AG10803 (cell line): ENCODE measurements around the gene WDR59.
"Not testable (repeated sequence)": the region's sequence is repeated elsewhere in the genome, so short reads cannot be mapped to it uniquely, and the experiment has no call there.

Experiments
- DNase-seq: peaks from one replicate; pipeline ENCODE4 v3.0.0; 2010; ENCODE audit warnings: low read depth
- H3K4me3 ChIP-seq: 2 replicates; pipeline ENCODE4 v1.5.1; 2011; ENCODE audit warnings: mild to moderate bottlenecking, low read length, control low read depth
- TF ChIP-seq, protein P1 (sequence below): conservative IDR thresholded peaks from 2 replicates; pipeline ENCODE4 v1.5.1; 2011; ENCODE audit warnings: mild to moderate bottlenecking, low read length, control low read depth, inconsistent platforms

WDR59 gene

DNA sequence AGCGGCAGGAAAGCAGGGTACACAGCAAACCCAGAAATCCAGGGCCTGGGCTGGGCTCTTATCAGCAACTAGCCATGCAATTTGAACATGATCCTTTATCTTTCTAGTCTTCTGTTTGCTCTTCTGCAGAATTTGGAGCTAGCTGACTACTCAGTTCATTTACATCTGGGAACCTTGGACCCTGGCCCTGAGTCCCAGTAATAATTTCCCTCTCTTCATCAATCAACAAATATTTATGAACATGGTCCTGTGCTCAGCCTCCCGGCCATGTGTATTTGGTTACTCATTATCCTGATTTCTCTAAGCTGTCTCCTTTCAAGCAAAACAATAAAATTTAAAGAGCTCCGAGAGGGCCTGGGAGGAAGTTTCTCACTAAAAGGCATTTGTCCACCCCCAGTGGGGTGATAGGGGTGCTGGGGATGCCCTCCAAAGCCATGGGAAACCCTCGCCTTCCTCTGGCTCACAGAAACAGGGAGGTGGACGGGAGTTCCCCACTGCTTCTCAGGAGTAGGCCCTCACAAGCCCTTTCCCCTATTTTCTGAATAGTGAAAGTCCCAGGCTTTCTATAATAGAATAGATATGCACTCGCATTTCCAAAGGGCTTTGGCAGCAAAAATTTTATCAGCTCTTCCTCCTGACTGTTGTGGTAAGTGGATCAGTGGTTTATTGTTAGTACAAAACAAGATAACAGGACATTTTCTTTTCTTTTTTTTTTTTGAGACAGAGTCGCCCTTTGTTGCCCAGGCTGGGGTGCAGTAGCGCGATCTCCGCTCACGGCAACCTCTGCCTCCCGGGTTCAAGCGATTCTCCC, 6.9 kb upstream of the WDR59 start:
- no peak for DNase-seq
- TF ChIP-seq, protein P1, sequence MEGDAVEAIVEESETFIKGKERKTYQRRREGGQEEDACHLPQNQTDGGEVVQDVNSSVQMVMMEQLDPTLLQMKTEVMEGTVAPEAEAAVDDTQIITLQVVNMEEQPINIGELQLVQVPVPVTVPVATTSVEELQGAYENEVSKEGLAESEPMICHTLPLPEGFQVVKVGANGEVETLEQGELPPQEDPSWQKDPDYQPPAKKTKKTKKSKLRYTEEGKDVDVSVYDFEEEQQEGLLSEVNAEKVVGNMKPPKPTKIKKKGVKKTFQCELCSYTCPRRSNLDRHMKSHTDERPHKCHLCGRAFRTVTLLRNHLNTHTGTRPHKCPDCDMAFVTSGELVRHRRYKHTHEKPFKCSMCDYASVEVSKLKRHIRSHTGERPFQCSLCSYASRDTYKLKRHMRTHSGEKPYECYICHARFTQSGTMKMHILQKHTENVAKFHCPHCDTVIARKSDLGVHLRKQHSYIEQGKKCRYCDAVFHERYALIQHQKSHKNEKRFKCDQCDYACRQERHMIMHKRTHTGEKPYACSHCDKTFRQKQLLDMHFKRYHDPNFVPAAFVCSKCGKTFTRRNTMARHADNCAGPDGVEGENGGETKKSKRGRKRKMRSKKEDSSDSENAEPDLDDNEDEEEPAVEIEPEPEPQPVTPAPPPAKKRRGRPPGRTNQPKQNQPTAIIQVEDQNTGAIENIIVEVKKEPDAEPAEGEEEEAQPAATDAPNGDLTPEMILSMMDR: no peak
- H3K4me3 ChIP-seq: no peak overlapping the region

DNA sequence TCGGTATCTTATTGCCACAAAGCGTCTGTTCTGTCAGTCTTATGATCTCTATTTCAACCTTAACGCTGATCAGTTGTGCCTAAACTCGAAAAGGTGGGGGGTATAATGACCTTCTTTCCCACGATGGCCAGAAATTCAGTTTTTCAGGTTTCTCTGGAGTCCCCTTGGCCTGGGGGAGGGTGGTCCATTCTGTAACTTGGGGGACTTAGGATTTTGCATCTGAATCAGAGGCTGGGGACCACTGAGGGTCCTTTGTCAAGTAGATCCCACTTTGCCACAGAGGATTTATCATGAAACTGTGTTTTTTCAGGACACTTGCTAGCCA, 6.3 kb upstream of the WDR59 start:
- no peak for DNase-seq
- TF ChIP-seq, protein P1: no peak
- no peak overlapping the region for H3K4me3 ChIP-seq

DNA sequence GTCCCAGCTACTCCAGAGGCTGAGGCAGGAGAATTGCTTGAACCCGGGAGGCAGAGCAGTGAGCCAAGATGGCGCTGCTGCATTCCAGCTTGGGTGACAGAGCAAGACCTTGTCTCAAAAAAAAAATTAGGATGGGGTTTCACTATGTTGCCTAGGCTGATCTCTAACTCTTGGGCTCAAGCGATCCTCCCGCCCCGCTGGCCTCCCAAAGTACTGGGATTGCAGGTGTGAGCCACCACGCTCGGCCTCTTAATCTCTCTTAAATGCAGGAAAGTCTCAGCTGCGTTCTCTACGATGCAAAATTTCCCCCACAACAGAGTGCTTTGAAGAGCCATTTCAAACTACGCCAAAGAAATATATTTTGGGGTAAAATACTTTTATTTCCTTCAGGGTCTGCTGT, 5.9 kb upstream of the WDR59 start:
- H3K4me3 ChIP-seq: no peak overlapping the region
- DNase-seq: no peak
- TF ChIP-seq, protein P1: no peak

DNA sequence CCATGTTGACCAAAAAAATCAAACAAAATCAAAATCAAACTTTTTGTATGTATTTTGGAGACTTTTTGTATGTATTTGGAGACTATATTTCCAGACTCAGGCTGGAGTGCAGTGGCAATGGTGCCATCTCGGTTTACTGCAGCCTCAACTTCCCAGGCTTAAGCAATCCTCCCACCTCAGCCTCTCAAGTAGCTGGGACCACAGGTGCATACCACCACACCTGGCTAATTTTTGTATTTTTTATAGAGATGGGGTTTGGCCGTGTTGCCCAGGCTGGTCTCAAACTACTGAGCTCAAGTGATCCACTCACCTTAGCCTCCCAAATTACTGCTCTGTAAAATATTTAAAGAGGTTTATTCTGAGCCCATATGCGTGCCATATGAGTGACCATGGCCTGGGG, 4.9 kb upstream of the WDR59 start:
- DNase-seq, H3K4me3 ChIP-seq: not testable (repeated sequence)

DNA sequence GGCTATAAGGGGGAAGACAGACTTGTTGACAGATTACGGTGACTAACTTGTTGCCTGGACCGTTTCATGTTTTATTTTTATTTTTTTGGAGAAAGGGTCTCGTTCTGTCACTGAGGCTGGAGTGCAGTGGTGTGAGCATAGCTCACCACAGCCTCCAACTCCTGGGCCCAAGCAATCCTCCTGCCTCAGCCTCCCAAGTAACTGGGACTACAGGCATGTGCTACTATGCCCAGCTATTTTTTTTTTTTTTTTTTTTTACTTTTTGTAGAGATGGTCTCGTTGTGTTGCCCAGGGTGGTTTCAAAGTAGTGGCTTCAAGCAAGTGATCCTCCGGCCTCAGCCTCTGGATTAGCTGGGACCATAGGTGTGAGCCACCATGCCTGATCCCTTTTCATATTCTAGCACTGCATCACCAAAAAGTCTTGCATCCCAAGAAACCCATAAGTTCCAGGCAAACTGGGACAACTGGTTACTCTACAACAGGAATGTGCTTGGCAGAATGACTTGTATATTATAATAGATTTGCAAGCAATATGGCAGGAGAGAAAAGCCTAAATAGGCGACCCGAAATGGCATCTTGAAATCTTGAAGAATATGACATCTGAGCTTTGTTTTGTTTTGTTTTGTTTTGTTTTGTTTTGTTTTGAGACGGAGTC, 2.2 kb upstream of the WDR59 start:
- DNase-seq: no peak
- TF ChIP-seq, protein P1: no peak
- no peak overlapping the region for H3K4me3 ChIP-seq

DNA sequence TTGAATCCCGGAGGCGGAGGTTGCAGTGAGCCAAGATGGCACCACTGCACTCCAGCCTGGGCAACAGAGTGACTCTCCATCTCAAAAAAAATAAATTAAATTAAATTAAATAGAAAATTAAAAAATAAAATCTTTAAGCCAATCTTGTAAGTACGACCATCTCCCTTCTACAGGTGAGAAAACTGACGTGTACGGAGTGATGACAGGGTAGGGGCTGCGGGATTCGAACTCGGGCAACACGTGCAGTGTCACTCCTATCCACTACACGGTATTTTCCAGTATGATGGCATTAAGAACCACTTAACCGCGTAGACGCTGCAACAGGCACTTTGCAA, 762 bp downstream of the WDR59 start:
- peak overlapping the region; percentile 98 for H3K4me3 ChIP-seq
- TF ChIP-seq, protein P1: no peak
- DNase-seq: no peak

DNA sequence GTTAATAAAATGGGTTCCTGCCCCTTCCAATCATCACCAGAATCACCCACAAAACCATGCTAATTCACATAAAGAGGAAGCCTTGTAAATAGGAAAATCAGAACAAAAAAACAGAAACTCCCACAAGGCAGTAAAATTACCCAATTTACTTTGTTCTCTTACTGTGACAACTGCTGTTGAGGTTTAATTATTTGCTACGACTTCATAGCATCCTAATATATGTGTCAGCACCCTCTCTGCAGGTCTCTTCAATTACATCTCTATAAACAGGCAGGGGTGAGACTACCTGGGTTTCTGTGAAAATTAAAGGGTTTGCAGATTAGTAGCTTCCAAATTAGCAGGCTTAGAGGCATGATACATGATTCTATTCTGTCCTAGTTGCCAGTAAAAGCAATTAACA, 2.7 kb downstream of the WDR59 start:
- TF ChIP-seq, protein P1: no peak
- no peak overlapping the region for H3K4me3 ChIP-seq
- DNase-seq: no peak

DNA sequence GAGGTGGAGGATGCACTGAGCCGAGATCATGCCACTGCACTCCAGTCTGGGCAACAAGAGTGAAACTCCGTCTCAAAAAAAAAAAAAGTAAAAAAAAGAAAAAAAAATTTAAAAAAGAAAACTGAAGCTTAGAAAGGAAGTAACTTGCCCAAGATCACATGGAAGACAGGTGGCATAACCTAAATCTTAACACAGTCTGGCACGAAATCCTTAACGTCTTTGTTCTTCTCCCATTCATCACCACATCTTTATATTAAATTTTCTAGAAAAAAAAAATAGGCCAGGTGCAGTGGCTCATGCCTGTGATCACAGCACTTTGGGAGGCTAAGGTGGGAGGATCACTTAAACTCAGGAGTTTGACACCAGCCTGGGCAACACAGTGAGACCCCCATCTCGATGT, 9.3 kb downstream of the WDR59 start:
- TF ChIP-seq, protein P1: no peak
- no peak for DNase-seq
- H3K4me3 ChIP-seq: no peak overlapping the region
